ENCODE measurements around the gene VAMP5.

GRCh38 chr2:85605406-85606115 is 21.3 kb downstream of the VAMP5 start:
- TF ChIP-seq POLR2AphosphoS5 (IDR thresholded peaks at IDR 0.05): no peak
- TF ChIP-seq CTCF (IDR thresholded peaks at IDR 0.05 in 8 of 11, conservative IDR thresholded peaks at IDR 0.05 in 3 of 11): no peak
- no peak for TF ChIP-seq POLR2A (IDR thresholded peaks at IDR 0.05)

All from spleen (tissue), 7 donors.